Left ventricle myocardium inferior (tissue), 1 donor: ENCODE results near the gene CYP19A1. TPM values are rescaled to one million over a fixed set of nuclear protein-coding genes. Genes with fewer than 3 reads are reported as not detected.
"Not testable (repeated sequence)": the region's sequence is repeated elsewhere in the genome, so short reads cannot be mapped to it uniquely, and the experiment has no call there.

Experiments
- DNase-seq: peaks from one replicate; pipeline ENCODE4 v3.0.0-alpha.2; 2020
- H3K27ac ChIP-seq: fragments of 200-600 bp; replicated peaks from 2 replicates; pipeline ENCODE4 v1.8.0; 2021
- H3K27me3 ChIP-seq: fragments of 200-600 bp; 2 replicates; pipeline ENCODE4 v1.8.0; 2021; ENCODE audit warnings: low read depth
- H3K36me3 ChIP-seq: fragments of 200-600 bp; 2 replicates; pipeline ENCODE4 v1.8.0; 2021
- H3K4me1 ChIP-seq: fragments of 200-600 bp; 2 replicates; pipeline ENCODE4 v1.8.0; 2021
- H3K4me3 ChIP-seq: fragments of 200-600 bp; 2 replicates; pipeline ENCODE4 v1.8.0; 2021; ENCODE audit warnings: mild to moderate bottlenecking, moderate library complexity
- H3K9me3 ChIP-seq: fragments of 200-600 bp; replicated peaks from 2 replicates; pipeline ENCODE4 v1.8.0; 2021
- CTCF ChIP-seq: fragments of 200-600 bp; IDR thresholded peaks from 2 replicates; pipeline ENCODE4 v1.8.0; 2021; ENCODE audit warnings: antibody characterized with exemption, mild to moderate bottlenecking, borderline replicate concordance
- intact Hi-C: fragments of 100-400 bp; cut with micrococcal nuclease; formaldehyde crosslinking; loops from one replicate; pipeline ENCODE4 v1.11.0; 2022
- total RNA-seq: library from RNA; stranded (reverse); fragmentation: NEBNext Ultra II Directional; extraction: Animal tissue kit (Norgen Biotek cat#: 25700); gene quantifications from one replicate; pipeline ENCODE4 v1.2.1, GENCODE V29; 2021
- donor health status: DM: no; HTN: yes; CAD: no; lungs with severe emphysema.

CYP19A1 gene
- total RNA-seq, 1 donor from 2014 or later, result 0.60 TPM

DNA sequence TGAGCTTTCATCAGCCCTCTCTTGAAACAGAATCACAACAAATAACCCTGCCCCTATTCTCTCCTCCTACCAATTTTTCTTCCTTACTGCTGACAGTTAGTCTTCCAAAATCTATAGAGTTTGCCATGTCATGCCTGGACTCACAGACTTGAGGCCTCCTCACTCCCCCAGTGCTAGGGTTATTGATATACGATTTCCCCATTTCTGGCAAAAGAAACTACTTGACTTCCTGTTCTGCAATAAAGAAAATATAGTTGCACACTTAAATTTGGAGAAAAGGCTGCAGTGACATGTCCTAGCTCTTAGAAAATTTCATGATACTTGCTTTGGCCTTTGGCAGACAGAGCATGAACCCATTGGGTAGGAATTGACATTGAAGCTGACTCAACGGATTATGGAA lies 75.9 kb downstream of the CYP19A1 start:
- intact Hi-C loops, result no loop called here
- no peak overlapping the region for H3K4me3 ChIP-seq
- peaks cover 7% of the 10 kb centered on the region for H3K9me3 ChIP-seq
- H3K4me1 ChIP-seq, result peaks cover 12% of the 10 kb centered on the region
- no peak for DNase-seq
- no peak for TF ChIP-seq CTCF
- no peaks in the 10 kb centered on the region for H3K36me3 ChIP-seq
- peaks cover 38% of the 10 kb centered on the region for H3K27me3 ChIP-seq
- no peak overlapping the region for H3K27ac ChIP-seq

- intact Hi-C loops, H3K9me3 ChIP-seq, H3K27ac ChIP-seq, DNase-seq, H3K36me3 ChIP-seq, H3K4me1 ChIP-seq, H3K4me3 ChIP-seq: not testable (repeated sequence)
- H3K27me3 ChIP-seq, result peaks cover 25% of the 10 kb centered on the region
Measured at GRCh38 chr15:51261113-51261512, 77.3 kb downstream of the CYP19A1 start.

- Histone ChIP-seq H3K36me3 (no peaks in the 10 kb centered on the region), H3K27me3 (peaks cover 18% of the 10 kb centered on the region), H3K4me1 (no peaks in the 10 kb centered on the region), H3K27ac (no peak overlapping the region), H3K9me3 (peaks cover 7% of the 10 kb centered on the region), H3K4me3 (no peak overlapping the region)
- no peak for DNase-seq
- intact Hi-C loops, result no loop called here
- TF ChIP-seq CTCF, result no peak
Measured at GRCh38 chr15:51260202-51260601, 78.2 kb downstream of the CYP19A1 start.

GRCh38 chr15:51255533-51255932 lies 82.9 kb downstream of the CYP19A1 start:
- Histone ChIP-seq H3K27ac (no peak overlapping the region), H3K27me3 (peaks cover 4% of the 10 kb centered on the region), H3K4me3 (no peak overlapping the region), H3K36me3 (no peaks in the 10 kb centered on the region), H3K9me3 (no peaks in the 10 kb centered on the region), H3K4me1 (no peaks in the 10 kb centered on the region)
- intact Hi-C loops, result no loop called here
- no peak for DNase-seq
- TF ChIP-seq CTCF, result no peak

GRCh38 chr15:51253366-51253765 lies 85.0 kb downstream of the CYP19A1 start:
- Histone ChIP-seq H3K27me3 (peaks cover 6% of the 10 kb centered on the region), H3K4me3 (no peak overlapping the region), H3K27ac (no peak overlapping the region), H3K4me1 (no peaks in the 10 kb centered on the region), H3K36me3 (no peaks in the 10 kb centered on the region), H3K9me3 (no peaks in the 10 kb centered on the region)
- intact Hi-C loops, result no loop called here
- DNase-seq, result no peak
- TF ChIP-seq CTCF, result no peak

DNA sequence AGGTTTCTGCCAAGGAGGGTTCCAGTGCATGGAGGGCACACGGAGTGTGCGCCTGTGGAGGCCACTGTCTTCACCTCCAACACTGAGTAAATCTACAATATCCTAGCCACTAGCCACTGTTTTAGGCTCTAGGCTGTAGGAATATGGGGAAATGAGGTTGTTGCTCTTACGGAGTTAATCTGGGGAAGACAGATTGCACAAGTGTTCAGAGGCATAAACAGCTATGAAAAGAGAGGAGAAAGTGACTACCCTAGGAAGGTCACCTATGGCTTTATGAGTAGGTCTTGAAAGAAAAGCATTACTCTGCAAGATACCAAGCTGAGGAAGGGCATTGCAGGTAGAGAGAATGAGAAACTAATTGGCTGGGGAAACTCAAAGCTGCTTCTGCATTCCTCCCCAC lies 85.7 kb downstream of the CYP19A1 start:
- DNase-seq, result no peak
- peaks cover 6% of the 10 kb centered on the region for H3K27me3 ChIP-seq
- intact Hi-C loops, result no loop called here

More for the DNA sequence above, 85.7 kb downstream of the CYP19A1 start:
- no peaks in the 10 kb centered on the region for H3K9me3 ChIP-seq
- no peaks in the 10 kb centered on the region for H3K4me1 ChIP-seq
- H3K36me3 ChIP-seq, result no peaks in the 10 kb centered on the region
- no peak overlapping the region for H3K4me3 ChIP-seq
- no peak overlapping the region for H3K27ac ChIP-seq
- TF ChIP-seq CTCF, result no peak
